Lung (tissue), 12 donors: ENCODE data around the gene AMTN. TPM values are rescaled to one million over a fixed set of nuclear protein-coding genes. Genes with fewer than 3 reads are reported as not detected.
"Not testable (repeated sequence)": the region's sequence is repeated elsewhere in the genome, so short reads cannot be mapped to it uniquely, and the experiment has no call there.

Source experiments
- ATAC-seq: fragments of 200-7000 bp; cut with Tn5 transposase; one replicate; pipeline ENCODE4 v1.9.1; 2020; ENCODE audit warnings: moderate number of reproducible peaks; ENCODE audit not compliant: insufficient read depth, low FRiP score
- DNase-seq, 3 donors: peaks; one replicate each; pipeline ENCODE4 v3.0.0-alpha.2; 2013 to 2017
- H3K27ac ChIP-seq, 2 donors: one replicate each; pipeline ENCODE4 v1.5.1; 2013; ENCODE audit warnings: mild to moderate bottlenecking in 2 of 2, moderate library complexity in 2 of 2, control low read depth in 1 of 2, inconsistent platforms in 1 of 2, low read depth in 1 of 2, low read length in 1 of 2
- H3K27me3 ChIP-seq, 3 donors: one replicate each; pipeline ENCODE4 v1.5.1; 2013; ENCODE audit warnings: low read length in 2 of 3; ENCODE audit not compliant: control insufficient read depth in 3 of 3, insufficient read depth in 3 of 3
- H3K36me3 ChIP-seq, 4 donors: one replicate each; pipeline ENCODE4 v1.5.1; 2013; ENCODE audit warnings: low read length in 4 of 4, mild to moderate bottlenecking in 1 of 4, moderate library complexity in 1 of 4; ENCODE audit not compliant: control insufficient read depth in 4 of 4, insufficient read depth in 4 of 4
- H3K4me1 ChIP-seq, 5 donors: one replicate each; pipeline ENCODE4 v1.5.1; 2013; ENCODE audit warnings: low read length in 5 of 5, mild to moderate bottlenecking in 2 of 5, moderate library complexity in 1 of 5; ENCODE audit not compliant: control insufficient read depth in 5 of 5, insufficient read depth in 5 of 5
- H3K4me3 ChIP-seq: one replicate; pipeline ENCODE4 v1.5.1; 2013; ENCODE audit warnings: mild to moderate bottlenecking, control low read depth, moderate library complexity
- H3K9ac ChIP-seq, 2 donors: one replicate each; pipeline ENCODE4 v1.5.1; 2013; ENCODE audit warnings: low read length in 2 of 2, control low read depth in 1 of 2; ENCODE audit not compliant: insufficient read depth in 1 of 2
- H3K9me3 ChIP-seq, 4 donors: one replicate each; pipeline ENCODE4 v1.5.1; 2013; ENCODE audit warnings: low read length in 3 of 4, mild to moderate bottlenecking in 1 of 4, moderate library complexity in 1 of 4; ENCODE audit not compliant: control insufficient read depth in 4 of 4, insufficient read depth in 3 of 4
- WGBS, 2 donors: extraction: QIAGEN DNeasy Blood & Tissue Kit; methylation state at CpG; one replicate each; pipeline ENCODE4 v1.1.7; 2013; 5-methylcytosine and 5-hydroxymethylcytosine counted together
- polyA plus RNA-seq, 2 donors: library from polyadenylated mRNA; stranded (reverse); fragments of 200-250 nt; gene quantifications; one replicate each; pipeline ENCODE4 v1.2.1, GENCODE V29; 2013
- total RNA-seq, 2 donors: library from RNA; depleted of rRNA in 1 of 2; stranded (reverse); fragments of >200 nt in 1 of 2; gene quantifications; one replicate each; pipeline ENCODE4 v1.2.1, GENCODE V29; 2014 to 2021
- TF ChIP-seq, protein P1 (sequence below): IDR thresholded peaks from 2 replicates; pipeline ENCODE4 v1.5.1; 2012; ENCODE audit warnings: mild to moderate bottlenecking; ENCODE audit errors: control extremely low read depth, extremely low read depth
- donor health status: control.
- donor health status: control.
- donor health status: Bipolar disorder and iron deficiency.
- donor health status: healthy.
- donor health status: DM: yes; HTN: yes; CAD: no.

The AMTN gene
- total and polyA plus RNA-seq, 4 donors: 0.51 TPM; not detected in 3

DNA sequence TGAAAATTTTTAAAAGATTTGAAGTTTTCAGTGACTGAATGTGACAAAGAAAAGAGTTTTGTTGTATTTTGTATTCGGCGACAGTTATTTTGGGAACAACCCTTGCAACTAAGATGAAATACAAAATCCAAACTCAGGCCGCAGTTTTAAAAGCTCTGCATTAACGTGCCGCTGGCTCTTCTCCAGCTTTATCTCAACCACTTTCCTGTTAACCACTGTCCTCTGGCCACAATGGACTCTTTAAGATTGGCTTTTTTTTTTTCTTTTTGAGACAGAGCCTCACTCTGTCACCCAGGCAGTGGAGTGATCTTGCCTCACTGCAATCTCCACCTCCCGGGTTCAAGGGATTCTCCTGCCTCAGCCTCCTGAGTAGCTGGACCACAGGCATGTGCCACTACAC lies 22.1 kb upstream of the AMTN start:
- Histone ChIP-seq H3K4me1 (no peaks in the 10 kb centered on the region), H3K9me3 (no peaks in the 10 kb centered on the region), H3K36me3 (no peaks in the 10 kb centered on the region), H3K27me3 (no peaks in the 10 kb centered on the region), H3K9ac (no peak overlapping the region), H3K27ac (no peak overlapping the region), H3K4me3 (no peak overlapping the region)
- DNase-seq (no peak), ATAC-seq (no peak)
- TF ChIP-seq, protein P1, sequence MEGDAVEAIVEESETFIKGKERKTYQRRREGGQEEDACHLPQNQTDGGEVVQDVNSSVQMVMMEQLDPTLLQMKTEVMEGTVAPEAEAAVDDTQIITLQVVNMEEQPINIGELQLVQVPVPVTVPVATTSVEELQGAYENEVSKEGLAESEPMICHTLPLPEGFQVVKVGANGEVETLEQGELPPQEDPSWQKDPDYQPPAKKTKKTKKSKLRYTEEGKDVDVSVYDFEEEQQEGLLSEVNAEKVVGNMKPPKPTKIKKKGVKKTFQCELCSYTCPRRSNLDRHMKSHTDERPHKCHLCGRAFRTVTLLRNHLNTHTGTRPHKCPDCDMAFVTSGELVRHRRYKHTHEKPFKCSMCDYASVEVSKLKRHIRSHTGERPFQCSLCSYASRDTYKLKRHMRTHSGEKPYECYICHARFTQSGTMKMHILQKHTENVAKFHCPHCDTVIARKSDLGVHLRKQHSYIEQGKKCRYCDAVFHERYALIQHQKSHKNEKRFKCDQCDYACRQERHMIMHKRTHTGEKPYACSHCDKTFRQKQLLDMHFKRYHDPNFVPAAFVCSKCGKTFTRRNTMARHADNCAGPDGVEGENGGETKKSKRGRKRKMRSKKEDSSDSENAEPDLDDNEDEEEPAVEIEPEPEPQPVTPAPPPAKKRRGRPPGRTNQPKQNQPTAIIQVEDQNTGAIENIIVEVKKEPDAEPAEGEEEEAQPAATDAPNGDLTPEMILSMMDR: no peak
- WGBS, 2 donors: 77 to 79% methylated on average over 6 of the region's 6 CpGs

DNA sequence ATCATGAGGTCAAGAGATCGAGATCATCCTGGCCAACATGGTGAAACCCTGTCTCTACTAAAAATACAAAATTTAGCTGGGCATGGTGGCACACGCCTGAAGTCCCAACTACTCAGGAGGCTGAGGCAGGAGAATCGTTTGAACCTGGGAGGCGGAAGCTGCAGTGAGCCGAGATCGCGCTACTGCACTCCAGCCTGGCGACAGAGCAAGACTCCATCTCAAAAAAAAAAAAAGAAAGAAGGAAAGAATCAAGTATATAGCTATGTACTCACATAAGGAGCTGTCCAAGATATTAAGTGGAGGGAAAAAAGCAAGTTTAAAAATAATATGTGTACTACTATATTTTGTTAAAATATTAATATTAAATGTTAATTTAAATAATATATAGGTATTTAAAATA lies 16.5 kb upstream of the AMTN start:
- H3K9ac ChIP-seq, H3K4me3 ChIP-seq, H3K27me3 ChIP-seq, H3K4me1 ChIP-seq, ATAC-seq, H3K9me3 ChIP-seq, H3K36me3 ChIP-seq, H3K27ac ChIP-seq: not testable (repeated sequence)
- DNase-seq: peak in 2 of 3 donors; percentile 16 to 46
- WGBS, 2 donors: 83 to 93% methylated on average over 8 of the region's 8 CpGs

- Histone ChIP-seq H3K36me3 (no peaks in the 10 kb centered on the region), H3K27ac (no peak overlapping the region), H3K4me3 (no peak overlapping the region), H3K9me3 (no peaks in the 10 kb centered on the region), H3K4me1 (no peaks in the 10 kb centered on the region), H3K27me3 (no peaks in the 10 kb centered on the region), H3K9ac (no peak overlapping the region)
- ATAC-seq: no peak
- TF ChIP-seq, protein P1: no peak
- DNase-seq: no peak
- 47 to 53% methylated on average over 4 of the region's 4 CpGs for WGBS, 2 donors
These were observed 13.6 kb upstream of the AMTN start for GRCh38 chr4:70504733-70505132.

DNA sequence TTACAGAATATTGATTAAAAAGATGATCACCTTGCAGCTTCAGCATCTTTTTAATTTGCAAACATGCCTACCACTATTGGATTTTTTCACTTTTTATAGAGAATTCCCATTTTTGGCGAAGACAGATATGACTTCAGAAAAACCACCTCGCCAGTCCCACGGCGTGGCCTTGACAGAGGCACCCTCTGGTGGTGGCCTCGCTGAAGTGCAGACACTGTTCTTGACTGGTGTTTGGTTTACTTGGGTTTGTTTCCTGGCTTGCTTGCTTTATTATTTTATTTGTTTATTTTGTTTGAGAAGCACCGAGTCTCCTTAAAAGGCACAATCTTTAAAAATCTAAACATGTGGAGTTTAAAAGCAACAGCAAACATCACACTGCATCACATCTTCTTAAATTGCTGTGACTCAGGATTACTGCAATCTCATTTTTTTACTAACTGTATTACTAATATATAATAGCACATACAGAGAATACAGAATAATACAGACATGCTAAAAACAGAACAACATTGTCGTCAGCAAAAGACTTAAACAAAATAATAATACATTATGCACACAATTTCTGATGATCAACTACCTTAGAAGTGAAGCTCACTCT lies 13.1 kb upstream of the AMTN start:
- no peak overlapping the region for H3K9ac ChIP-seq

More for the DNA sequence above, 13.1 kb upstream of the AMTN start:
- peak; percentile 88 for ATAC-seq
- H3K9me3 ChIP-seq: no peaks in the 10 kb centered on the region
- peak; percentile 70 to 83 (median 77) for DNase-seq
- no peak overlapping the region for H3K27ac ChIP-seq
- 4 to 6% methylated on average over 7 of the region's 7 CpGs for WGBS, 2 donors
- no peaks in the 10 kb centered on the region for H3K27me3 ChIP-seq
- TF ChIP-seq, protein P1: peak; percentile 52
- H3K4me1 ChIP-seq: no peaks in the 10 kb centered on the region
- no peaks in the 10 kb centered on the region for H3K36me3 ChIP-seq
- H3K4me3 ChIP-seq: no peak overlapping the region
